Progenitor cell of endocrine pancreas (in vitro differentiated cells): ENCODE measurements around the gene ABCC1. TPM values are rescaled to one million over a fixed set of nuclear protein-coding genes. Genes with fewer than 3 reads are reported as not detected.

ENCODE experiments used
- DNase-seq: peaks from one replicate; pipeline ENCODE4 v3.0.0; 2021; ENCODE audit warnings: low spot score; ENCODE audit not compliant: unreplicated experiment
- H3K27ac Mint-ChIP-seq: 2 replicates; pipeline ENCODE4 v1.8.0; 2021; ENCODE audit warnings: mild to moderate bottlenecking, moderate library complexity, mixed read lengths
- H3K27me3 Mint-ChIP-seq: 2 replicates; pipeline ENCODE4 v1.8.0; 2021; ENCODE audit warnings: mixed read lengths
- H3K36me3 Mint-ChIP-seq: 2 replicates; pipeline ENCODE4 v1.8.0; 2022; ENCODE audit warnings: mixed read lengths; ENCODE audit not compliant: insufficient read depth
- H3K4me1 Mint-ChIP-seq: 2 replicates; pipeline ENCODE4 v1.8.0; 2021; ENCODE audit warnings: low read depth, mixed read lengths
- H3K4me3 Mint-ChIP-seq: 2 replicates; pipeline ENCODE4 v1.8.0; 2021; ENCODE audit warnings: low read depth, mild to moderate bottlenecking, moderate library complexity, mixed read lengths
- H3K9me3 Mint-ChIP-seq: 2 replicates; pipeline ENCODE4 v1.8.0; 2021; ENCODE audit warnings: low read depth, mixed read lengths
- CTCF ChIP-seq: fragments of 200-600 bp; sonication (generic); IDR thresholded peaks from one replicate; pipeline ENCODE4 v1.5.0; 2021; ENCODE audit warnings: antibody characterized with exemption, mild to moderate bottlenecking; ENCODE audit not compliant: unreplicated experiment
- total RNA-seq: library from RNA; stranded (reverse); gene quantifications from 2 replicates; pipeline ENCODE4 v1.2.1, GENCODE V29; 2021

ABCC1 gene
- total RNA-seq, 1 donor from 2014 or later, result 47.2 TPM

DNA sequence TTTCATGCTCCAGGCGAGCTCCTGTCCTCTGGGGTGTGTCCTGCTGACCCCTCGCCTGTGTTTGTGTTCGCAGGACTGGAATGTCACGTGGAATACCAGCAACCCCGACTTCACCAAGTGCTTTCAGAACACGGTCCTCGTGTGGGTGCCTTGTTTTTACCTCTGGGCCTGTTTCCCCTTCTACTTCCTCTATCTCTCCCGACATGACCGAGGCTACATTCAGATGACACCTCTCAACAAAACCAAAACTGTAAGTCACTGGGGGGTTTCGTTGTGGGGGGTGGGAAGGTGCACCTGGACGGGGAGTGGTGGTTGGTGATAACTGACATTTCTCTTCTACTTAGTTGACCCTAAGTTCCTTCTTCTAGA lies 58.3 kb downstream of the ABCC1 start:
- peaks cover 14% of the 10 kb centered on the region for H3K36me3 Mint-ChIP-seq
- H3K9me3 Mint-ChIP-seq, result no peaks in the 10 kb centered on the region
- H3K27ac Mint-ChIP-seq, result peak overlapping the region; percentile 79
- no peak for DNase-seq
- no peaks in the 10 kb centered on the region for H3K27me3 Mint-ChIP-seq
- peaks cover 1% of the 10 kb centered on the region for H3K4me1 Mint-ChIP-seq
- no peak for TF ChIP-seq CTCF
- no peak overlapping the region for H3K4me3 Mint-ChIP-seq

DNA sequence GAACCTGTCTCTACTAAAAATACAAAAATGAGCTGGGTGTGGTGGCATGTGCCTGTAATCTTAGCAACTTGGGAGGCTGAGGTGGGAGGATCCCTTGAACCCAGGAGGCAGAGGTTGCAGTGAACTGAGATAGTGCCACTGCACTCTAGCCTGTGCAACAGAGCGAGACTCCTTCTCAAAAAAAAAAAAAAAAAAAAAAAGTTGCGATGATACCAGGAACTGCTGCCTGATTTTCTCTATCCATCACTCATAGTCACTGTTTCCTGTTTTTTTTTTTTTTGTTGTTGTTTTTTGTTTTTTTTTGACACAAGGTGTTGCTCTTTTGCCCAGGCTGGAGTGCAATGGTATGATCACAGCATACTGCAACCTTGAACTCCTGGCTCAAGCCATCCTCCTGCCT lies 59.2 kb downstream of the ABCC1 start:
- peaks cover 1% of the 10 kb centered on the region for H3K4me1 Mint-ChIP-seq
- DNase-seq, result no peak
- TF ChIP-seq CTCF, result no peak
- no peak overlapping the region for H3K27ac Mint-ChIP-seq
- H3K27me3 Mint-ChIP-seq, result no peaks in the 10 kb centered on the region
- H3K36me3 Mint-ChIP-seq, result peaks cover 15% of the 10 kb centered on the region
- H3K9me3 Mint-ChIP-seq, result no peaks in the 10 kb centered on the region
- no peak overlapping the region for H3K4me3 Mint-ChIP-seq

DNA sequence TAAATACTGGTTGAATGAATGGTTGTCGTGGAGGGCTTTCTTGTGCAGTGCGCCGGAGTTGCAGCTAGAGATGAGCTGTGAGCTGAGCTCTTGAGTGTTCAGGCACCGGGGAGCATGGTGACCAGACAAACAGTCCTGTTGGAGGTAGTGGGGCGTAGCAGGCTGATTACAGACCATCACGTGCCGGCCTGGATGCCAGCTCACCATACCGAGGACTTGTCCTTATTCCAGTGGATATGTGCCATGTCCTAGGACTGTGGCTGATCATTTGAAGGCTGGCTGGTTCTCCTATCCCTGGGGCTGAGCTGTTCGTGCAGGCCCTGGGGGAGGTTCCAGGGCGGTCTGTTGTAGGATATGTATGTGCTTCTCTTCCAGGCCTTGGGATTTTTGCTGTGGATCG lies 60.0 kb downstream of the ABCC1 start:
- no peak overlapping the region for H3K4me3 Mint-ChIP-seq
- peaks cover 1% of the 10 kb centered on the region for H3K4me1 Mint-ChIP-seq
- no peak overlapping the region for H3K27ac Mint-ChIP-seq
- no peak for DNase-seq
- TF ChIP-seq CTCF, result no peak
- H3K27me3 Mint-ChIP-seq, result no peaks in the 10 kb centered on the region
- H3K9me3 Mint-ChIP-seq, result no peaks in the 10 kb centered on the region
- peaks cover 16% of the 10 kb centered on the region for H3K36me3 Mint-ChIP-seq

- Mint-ChIP-seq H3K36me3 (peaks cover 16% of the 10 kb centered on the region), H3K4me3 (no peak overlapping the region), H3K27ac (no peak overlapping the region), H3K9me3 (no peaks in the 10 kb centered on the region), H3K4me1 (peaks cover 1% of the 10 kb centered on the region), H3K27me3 (no peaks in the 10 kb centered on the region)
- no peak for TF ChIP-seq CTCF
- no peak for DNase-seq
Observed at GRCh38 chr16:16010194-16010593, 60.8 kb downstream of the ABCC1 start.

- no peak for DNase-seq
- no peak overlapping the region for H3K4me3 Mint-ChIP-seq
- no peaks in the 10 kb centered on the region for H3K27me3 Mint-ChIP-seq
- no peak overlapping the region for H3K27ac Mint-ChIP-seq
- peaks cover 18% of the 10 kb centered on the region for H3K36me3 Mint-ChIP-seq
- peaks cover 1% of the 10 kb centered on the region for H3K4me1 Mint-ChIP-seq
- TF ChIP-seq CTCF, result no peak
- no peaks in the 10 kb centered on the region for H3K9me3 Mint-ChIP-seq
Observed at GRCh38 chr16:16012144-16012543, 62.7 kb downstream of the ABCC1 start.

GRCh38 chr16:16013812-16014211 lies 64.4 kb downstream of the ABCC1 start:
- H3K36me3 Mint-ChIP-seq, result peaks cover 23% of the 10 kb centered on the region
- H3K27me3 Mint-ChIP-seq, result no peaks in the 10 kb centered on the region
- no peak overlapping the region for H3K4me3 Mint-ChIP-seq
- TF ChIP-seq CTCF, result no peak
- no peak for DNase-seq
- no peaks in the 10 kb centered on the region for H3K4me1 Mint-ChIP-seq
- no peak overlapping the region for H3K27ac Mint-ChIP-seq
- no peaks in the 10 kb centered on the region for H3K9me3 Mint-ChIP-seq
